ENCODE results near the gene COL4A3. TPM values are rescaled to one million over a fixed set of nuclear protein-coding genes. Genes with fewer than 3 reads are reported as not detected.

COL4A3 gene
- total RNA-seq, 2 experiments from 2014 or later, result not detected

- POLR2A ChIA-PET, result no interaction called here
Measured at GRCh38 chr2:227238238-227239237, 74.1 kb downstream of the COL4A3 start.

GRCh38 chr2:227241005-227241404 lies 76.6 kb downstream of the COL4A3 start:
- DNase-seq, result no peak
- CTCF ChIA-PET, result no interaction called here
- no peaks in the 10 kb centered on the region for H3K9me3 Mint-ChIP-seq
- POLR2A ChIA-PET, result no interaction called here
- H3K27me3 Mint-ChIP-seq, result peaks cover 3% of the 10 kb centered on the region
- H3K36me3 Mint-ChIP-seq (ENCODE audit: low read depth), result no peaks in the 10 kb centered on the region
- no peak overlapping the region for H3K27ac Mint-ChIP-seq
- H3K4me3 Mint-ChIP-seq, result no peak overlapping the region
- H3K4me1 Mint-ChIP-seq, result no peaks in the 10 kb centered on the region

More at GRCh38 chr2:227238238-227239237, 74.1 kb downstream of the COL4A3 start:
- H3K9me3 Mint-ChIP-seq, result no peaks in the 10 kb centered on the region
- no peaks in the 10 kb centered on the region for H3K4me1 Mint-ChIP-seq
- no peak overlapping the region for H3K4me3 Mint-ChIP-seq
- H3K36me3 Mint-ChIP-seq (ENCODE audit: low read depth), result no peaks in the 10 kb centered on the region
- H3K27me3 Mint-ChIP-seq, result peaks cover 7% of the 10 kb centered on the region
- CTCF ChIA-PET, result interaction anchor here (0.7 to 1.5 kb wide), 4 partner anchors 13 to 108 kb away, joined by 3 to 4 read pairs (median 3); no protein-coding TSS in a partner anchor
- no peak overlapping the region for H3K27ac Mint-ChIP-seq
- peak; percentile 70 for DNase-seq

- H3K9me3 Mint-ChIP-seq, result no peaks in the 10 kb centered on the region
- CTCF ChIA-PET, result interaction anchor here (1.1 kb wide), 1 partner anchor 96 kb away, joined by 3 read pairs; no protein-coding TSS in a partner anchor
Measured at GRCh38 chr2:227248876-227249275, 84.5 kb downstream of the COL4A3 start.

DNA sequence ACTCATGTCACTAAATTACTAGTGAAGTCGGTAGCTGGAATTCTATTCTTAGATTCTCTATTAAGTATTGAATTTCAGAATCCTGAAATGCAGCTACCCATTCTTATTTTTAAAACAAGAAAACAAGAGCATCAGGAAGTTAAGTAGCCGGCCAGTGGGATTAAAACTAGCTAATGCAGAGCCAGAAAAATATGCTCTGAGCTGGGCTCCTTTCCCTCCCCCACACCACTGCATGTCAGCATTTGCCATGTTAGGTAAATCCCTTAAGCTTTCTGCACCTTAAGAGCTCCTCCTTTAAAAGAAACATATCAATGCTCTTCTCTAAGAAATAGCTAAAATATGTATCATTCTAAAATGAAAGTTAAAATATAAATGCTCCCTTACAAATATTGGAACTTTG lies 88.4 kb downstream of the COL4A3 start:
- no peaks in the 10 kb centered on the region for H3K27me3 Mint-ChIP-seq
- H3K9me3 Mint-ChIP-seq, result no peaks in the 10 kb centered on the region
- POLR2A ChIA-PET, result no interaction called here

More at GRCh38 chr2:227248876-227249275, 84.5 kb downstream of the COL4A3 start:
- Mint-ChIP-seq H3K27ac (no peak overlapping the region), H3K4me3 (no peak overlapping the region), H3K4me1 (no peaks in the 10 kb centered on the region), H3K27me3 (no peaks in the 10 kb centered on the region), H3K36me3 (ENCODE audit: low read depth) (no peaks in the 10 kb centered on the region)
- DNase-seq, result no peak
- POLR2A ChIA-PET, result no interaction called here

DNA sequence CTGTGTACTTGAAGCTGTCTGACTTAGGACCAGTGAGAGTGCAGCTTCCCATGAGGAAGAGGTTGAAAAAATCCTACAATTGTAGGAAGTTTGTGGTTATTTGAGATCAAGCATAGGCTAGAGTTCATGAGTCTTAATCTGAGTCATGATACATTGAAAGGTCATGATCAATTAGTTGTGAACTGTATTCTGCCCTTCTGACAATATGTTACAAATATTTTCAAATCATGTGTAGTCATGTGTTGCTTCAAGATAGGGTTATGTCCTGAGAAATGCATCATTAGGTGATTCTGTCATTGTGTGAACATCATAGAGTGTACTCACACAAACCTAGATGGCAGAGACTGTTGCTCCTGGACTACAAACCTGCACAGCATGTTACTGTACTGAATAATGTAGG lies 92.2 kb downstream of the COL4A3 start:
- Mint-ChIP-seq H3K9me3 (no peaks in the 10 kb centered on the region), H3K4me1 (no peaks in the 10 kb centered on the region), H3K4me3 (no peak overlapping the region), H3K27me3 (no peaks in the 10 kb centered on the region), H3K36me3 (ENCODE audit: low read depth) (no peaks in the 10 kb centered on the region), H3K27ac (no peak overlapping the region)
- ChIA-PET POLR2A (no interaction called here), CTCF (no interaction called here)
- no peak for DNase-seq

More for the DNA sequence above, 88.4 kb downstream of the COL4A3 start:
- Mint-ChIP-seq H3K36me3 (ENCODE audit: low read depth) (no peaks in the 10 kb centered on the region), H3K4me3 (no peak overlapping the region), H3K27ac (no peak overlapping the region), H3K4me1 (no peaks in the 10 kb centered on the region)
- DNase-seq, result no peak
- CTCF ChIA-PET, result no interaction called here

- ChIA-PET CTCF (no interaction called here), POLR2A (no interaction called here)
- Mint-ChIP-seq H3K27me3 (no peaks in the 10 kb centered on the region), H3K9me3 (no peaks in the 10 kb centered on the region), H3K4me3 (no peak overlapping the region), H3K36me3 (ENCODE audit: low read depth) (no peaks in the 10 kb centered on the region), H3K4me1 (no peaks in the 10 kb centered on the region), H3K27ac (no peak overlapping the region)
- no peak for DNase-seq
Measured at GRCh38 chr2:227257820-227258219, 93.4 kb downstream of the COL4A3 start.

- ChIA-PET POLR2A (no interaction called here), CTCF (no interaction called here)
- Mint-ChIP-seq H3K4me3 (no peak overlapping the region), H3K27ac (no peak overlapping the region), H3K9me3 (no peaks in the 10 kb centered on the region), H3K4me1 (no peaks in the 10 kb centered on the region), H3K36me3 (ENCODE audit: low read depth) (no peaks in the 10 kb centered on the region), H3K27me3 (no peaks in the 10 kb centered on the region)
- no peak for DNase-seq
Measured at GRCh38 chr2:227260041-227260440, 95.6 kb downstream of the COL4A3 start.

GRCh38 chr2:227267410-227268115 lies 103.1 kb downstream of the COL4A3 start:
- Mint-ChIP-seq H3K27ac (no peak overlapping the region), H3K4me3 (no peak overlapping the region), H3K27me3 (no peaks in the 10 kb centered on the region), H3K36me3 (ENCODE audit: low read depth) (no peaks in the 10 kb centered on the region), H3K9me3 (no peaks in the 10 kb centered on the region), H3K4me1 (no peaks in the 10 kb centered on the region)
- POLR2A ChIA-PET, result no interaction called here
- CTCF ChIA-PET, result no interaction called here
- DNase-seq, result no peak

DNA sequence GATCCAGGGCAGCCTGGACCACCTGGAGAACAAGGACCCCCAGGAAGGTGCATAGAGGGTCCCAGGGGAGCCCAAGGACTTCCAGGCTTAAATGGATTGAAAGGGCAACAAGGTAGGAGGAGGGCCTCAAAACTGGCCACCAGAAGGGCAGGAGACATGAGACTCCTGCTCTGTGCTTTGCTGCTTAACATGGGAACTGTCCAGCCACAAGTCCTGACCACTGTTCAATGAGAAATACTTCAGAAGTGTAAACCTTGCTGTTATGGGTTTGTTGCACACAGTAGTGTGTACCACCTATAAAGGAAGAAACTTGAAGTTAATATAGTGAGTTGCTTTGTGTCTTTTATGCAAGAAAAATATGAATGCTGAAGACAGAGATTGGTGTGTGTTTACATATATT lies 116.5 kb downstream of the COL4A3 start:
- no peaks in the 10 kb centered on the region for H3K9me3 Mint-ChIP-seq
- H3K4me3 Mint-ChIP-seq, result no peak overlapping the region
- H3K27me3 Mint-ChIP-seq, result no peaks in the 10 kb centered on the region
- no peaks in the 10 kb centered on the region for H3K36me3 Mint-ChIP-seq (ENCODE audit: low read depth)
- H3K4me1 Mint-ChIP-seq, result no peaks in the 10 kb centered on the region
- H3K27ac Mint-ChIP-seq, result no peak overlapping the region
- no peak for DNase-seq
- ChIA-PET POLR2A (no interaction called here), CTCF (no interaction called here)

DNA sequence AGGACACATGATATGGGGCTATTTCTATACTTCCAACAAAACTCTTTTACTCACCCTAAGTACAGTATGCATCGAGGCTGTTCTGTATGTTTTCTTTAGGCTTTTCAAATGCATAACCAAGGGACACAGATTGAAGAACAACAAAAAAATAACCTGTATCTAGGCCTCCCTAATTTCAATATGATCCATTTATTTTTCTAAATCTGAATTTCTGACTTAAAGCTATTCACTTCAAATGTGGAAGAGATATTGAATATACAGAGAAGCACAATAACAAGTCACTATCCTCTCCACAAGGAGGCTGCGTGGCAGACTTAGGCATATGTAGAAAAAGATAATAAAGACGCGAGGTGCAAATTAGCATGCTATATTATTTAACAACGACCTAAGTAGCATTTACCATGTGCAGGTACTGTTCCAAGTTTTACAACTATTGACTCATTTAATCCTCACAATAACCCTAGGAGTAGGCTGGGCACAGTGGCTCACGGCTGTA lies 121.4 kb downstream of the COL4A3 start:
- ChIA-PET POLR2A (no interaction called here), CTCF (no interaction called here)
- Mint-ChIP-seq H3K4me1 (no peaks in the 10 kb centered on the region), H3K27ac (no peak overlapping the region), H3K36me3 (ENCODE audit: low read depth) (no peaks in the 10 kb centered on the region), H3K9me3 (no peaks in the 10 kb centered on the region), H3K27me3 (no peaks in the 10 kb centered on the region), H3K4me3 (no peak overlapping the region)
- DNase-seq, result no peak

DNA sequence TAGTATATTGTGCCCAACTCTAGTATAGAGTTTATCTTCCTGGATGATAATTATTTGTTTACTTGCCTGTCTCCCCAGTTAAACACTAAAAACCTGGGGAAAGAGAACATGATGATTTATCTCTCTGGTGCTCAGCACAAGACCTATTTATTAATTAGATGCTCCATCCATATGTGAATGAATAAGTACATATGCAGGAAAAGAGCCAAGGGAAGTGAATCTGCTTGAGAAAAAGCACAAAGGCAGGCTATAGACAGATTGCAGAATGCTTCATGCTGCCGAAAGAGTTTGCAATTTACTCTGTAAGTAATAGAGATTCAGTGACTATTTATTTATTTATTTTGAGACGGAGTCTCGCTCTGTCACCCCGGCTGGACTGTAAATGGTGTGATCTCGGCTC lies 123.3 kb downstream of the COL4A3 start:
- CTCF ChIA-PET, result no interaction called here
- Mint-ChIP-seq H3K9me3 (no peaks in the 10 kb centered on the region), H3K36me3 (ENCODE audit: low read depth) (no peaks in the 10 kb centered on the region), H3K4me1 (no peaks in the 10 kb centered on the region), H3K27ac (no peak overlapping the region), H3K27me3 (no peaks in the 10 kb centered on the region), H3K4me3 (no peak overlapping the region)
- POLR2A ChIA-PET, result no interaction called here
- no peak for DNase-seq

GRCh38 chr2:227292314-227292713 lies 127.9 kb downstream of the COL4A3 start:
- peaks cover 8% of the 10 kb centered on the region for H3K4me1 Mint-ChIP-seq
- no peak for DNase-seq
- no peaks in the 10 kb centered on the region for H3K9me3 Mint-ChIP-seq
- no peak overlapping the region for H3K27ac Mint-ChIP-seq
- POLR2A ChIA-PET, result no interaction called here
- CTCF ChIA-PET, result interaction anchor here (0.8 kb wide), 1 partner anchor 9 kb away, joined by 3 read pairs; no protein-coding TSS in a partner anchor
- H3K4me3 Mint-ChIP-seq, result no peak overlapping the region
- no peaks in the 10 kb centered on the region for H3K36me3 Mint-ChIP-seq (ENCODE audit: low read depth)
- H3K27me3 Mint-ChIP-seq, result no peaks in the 10 kb centered on the region

DNA sequence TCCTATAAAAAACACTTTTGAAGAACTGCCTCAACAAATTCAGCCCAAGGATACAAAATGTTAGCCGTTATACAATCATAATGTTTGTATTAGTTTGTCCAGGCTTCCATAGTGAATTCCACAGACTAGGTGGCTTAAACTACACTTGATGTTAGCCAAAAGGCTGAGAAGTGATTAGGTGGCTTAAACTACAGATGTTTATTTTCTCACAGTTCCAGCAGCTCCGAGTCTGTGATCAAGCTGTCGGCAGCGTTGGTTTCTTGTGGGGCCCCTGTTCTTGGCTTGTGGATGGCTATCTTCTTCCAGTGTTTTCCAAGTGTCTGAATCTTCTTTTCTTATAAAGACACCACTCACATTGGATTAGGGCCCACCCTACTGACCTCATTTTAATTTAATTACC lies 129.1 kb downstream of the COL4A3 start:
- Mint-ChIP-seq H3K4me1 (peaks cover 8% of the 10 kb centered on the region), H3K9me3 (no peaks in the 10 kb centered on the region), H3K27me3 (no peaks in the 10 kb centered on the region), H3K4me3 (no peak overlapping the region), H3K27ac (no peak overlapping the region), H3K36me3 (ENCODE audit: low read depth) (no peaks in the 10 kb centered on the region)
- CTCF ChIA-PET, result no interaction called here
- no peak for DNase-seq
- POLR2A ChIA-PET, result no interaction called here

All from activated CD4-positive, alpha-beta T cell treated with anti-CD3 and anti-CD28 coated beads, Interleukin-2, amount 10 ng/mL, durations not matched to agents 7 days and 5 days (primary cell).